Upper lobe of right lung (tissue), 1 donor: Measurements from ENCODE around the gene PATE1. TPM values are rescaled to one million over a fixed set of nuclear protein-coding genes. Genes with fewer than 3 reads are reported as not detected.

ENCODE experiments used
- ATAC-seq: fragments of 200-7000 bp; cut with Tn5 transposase; one replicate; pipeline ENCODE4 v1.9.1; 2020; ENCODE audit warnings: mild to moderate bottlenecking, moderate library complexity
- DNase-seq: peaks from one replicate; pipeline ENCODE4 v3.0.0-alpha.2; 2020
- H3K27ac ChIP-seq: fragments of 200-600 bp; one replicate; pipeline ENCODE4 v1.8.0; 2022
- H3K27me3 ChIP-seq: fragments of 200-600 bp; one replicate; pipeline ENCODE4 v1.8.0; 2022; ENCODE audit warnings: mild to moderate bottlenecking
- H3K36me3 ChIP-seq: fragments of 200-600 bp; one replicate; pipeline ENCODE4 v1.8.0; 2022
- H3K4me1 ChIP-seq: fragments of 200-600 bp; one replicate; pipeline ENCODE4 v1.8.0; 2022
- H3K4me3 ChIP-seq: fragments of 200-600 bp; one replicate; pipeline ENCODE4 v1.8.0; 2022; ENCODE audit warnings: mild to moderate bottlenecking
- H3K9me3 ChIP-seq: fragments of 200-600 bp; one replicate; pipeline ENCODE4 v1.8.0; 2022
- CTCF ChIP-seq: fragments of 200-600 bp; IDR thresholded peaks from one replicate; pipeline ENCODE4 v1.8.0; 2022; ENCODE audit warnings: antibody characterized with exemption
- intact Hi-C: fragments of 100-400 bp; cut with DNase I; formaldehyde crosslinking; loops from one replicate; pipeline ENCODE4 v1.11.0; 2022
- total RNA-seq: library from RNA; stranded (reverse); fragmentation: NEBNext Ultra II Directional; extraction: Animal tissue kit (Norgen Biotek cat#: 25700); gene quantifications from one replicate; pipeline ENCODE4 v1.2.1, GENCODE V29; 2021
- donor health status: DM: no; HTN: yes; CAD: no; lungs with severe emphysema.

The PATE1 gene
- total RNA-seq, 1 donor from 2014 or later = not detected

- TF ChIP-seq CTCF = no peak
- Histone ChIP-seq H3K36me3 (no peaks in the 10 kb centered on the region), H3K27me3 (no peaks in the 10 kb centered on the region), H3K9me3 (no peaks in the 10 kb centered on the region), H3K27ac (no peak overlapping the region), H3K4me1 (no peaks in the 10 kb centered on the region), H3K4me3 (no peak overlapping the region)
- no peak for DNase-seq
- no peak for ATAC-seq
- intact Hi-C loops = no loop called here
Measured at GRCh38 chr11:125773516-125773915, 27.4 kb downstream of the PATE1 start.

GRCh38 chr11:125777309-125777708 lies 31.2 kb downstream of the PATE1 start:
- H3K9me3 ChIP-seq = no peaks in the 10 kb centered on the region
- ATAC-seq (no peak), DNase-seq (no peak)
- no peaks in the 10 kb centered on the region for H3K4me1 ChIP-seq
- H3K4me3 ChIP-seq = no peak overlapping the region
- H3K27ac ChIP-seq = no peak overlapping the region
- H3K36me3 ChIP-seq = no peaks in the 10 kb centered on the region
- TF ChIP-seq CTCF = no peak
- no peaks in the 10 kb centered on the region for H3K27me3 ChIP-seq
- intact Hi-C loops = no loop called here

DNA sequence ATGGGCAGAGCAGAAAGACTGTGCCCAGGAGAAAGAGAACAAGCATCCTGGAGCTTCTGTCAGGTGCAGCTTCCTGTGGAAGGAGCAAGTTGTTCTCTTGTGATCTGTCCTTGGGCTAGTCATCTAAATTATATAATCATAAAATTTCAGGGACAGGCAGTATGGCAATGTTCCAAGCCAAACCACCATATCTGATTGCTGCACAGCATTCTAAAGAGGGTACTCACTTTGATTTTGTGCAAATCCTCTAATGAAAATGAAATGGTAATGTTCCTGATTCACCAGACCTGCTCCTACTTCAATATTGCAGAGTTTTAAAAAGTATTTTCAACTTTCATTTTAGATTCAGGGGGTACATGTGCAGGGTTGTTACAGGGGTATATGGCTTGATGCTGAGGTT lies 32.6 kb downstream of the PATE1 start, which contains the start of gene PATE2:
TSS of gene PATE2 (minus strand) at position 101 of the 400 bp plus-strand sequence. CDS start at position 46, 55 bp downstream.
- H3K36me3 ChIP-seq = no peaks in the 10 kb centered on the region
- no peak within 1 kb of the TSS for H3K27ac ChIP-seq
- ATAC-seq (no peak), DNase-seq (no peak)
- no peaks in the 10 kb centered on the region for H3K9me3 ChIP-seq
- intact Hi-C loops = no loop called here
- no peaks in the 10 kb centered on the region for H3K27me3 ChIP-seq
- TF ChIP-seq CTCF = no peak
- H3K4me3 ChIP-seq = no peak within 1 kb of the TSS
- no peaks in the 10 kb centered on the region for H3K4me1 ChIP-seq

DNA sequence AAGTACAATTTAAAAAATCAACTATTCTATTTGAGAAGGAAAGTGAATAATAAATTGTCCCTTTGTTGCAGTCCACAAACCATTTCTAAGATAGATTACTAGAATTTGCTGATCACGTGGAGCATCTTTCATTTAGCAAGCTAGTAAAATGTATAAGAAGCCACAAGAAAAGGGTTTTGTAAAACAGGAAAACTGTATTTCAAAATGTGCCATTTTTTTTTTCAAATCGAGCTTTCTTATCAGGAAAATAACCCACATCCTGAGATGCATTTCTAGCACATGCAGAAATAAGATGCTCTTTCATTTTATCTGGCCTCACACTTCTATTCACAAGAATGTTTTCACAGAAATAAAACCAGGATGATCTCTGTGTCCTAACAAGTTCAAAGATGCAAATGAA lies 38.6 kb downstream of the PATE1 start:
- no peaks in the 10 kb centered on the region for H3K4me1 ChIP-seq
- DNase-seq (no peak), ATAC-seq (no peak)
- no peaks in the 10 kb centered on the region for H3K36me3 ChIP-seq
- TF ChIP-seq CTCF = no peak
- intact Hi-C loops = no loop called here
- H3K27ac ChIP-seq = no peak overlapping the region
- no peaks in the 10 kb centered on the region for H3K27me3 ChIP-seq
- no peak overlapping the region for H3K4me3 ChIP-seq
- no peaks in the 10 kb centered on the region for H3K9me3 ChIP-seq

- no peak for ATAC-seq
- Histone ChIP-seq H3K36me3 (no peaks in the 10 kb centered on the region), H3K27me3 (no peaks in the 10 kb centered on the region), H3K4me1 (no peaks in the 10 kb centered on the region), H3K4me3 (no peak within 1 kb of the TSS), H3K27ac (no peak within 1 kb of the TSS), H3K9me3 (no peaks in the 10 kb centered on the region)
- intact Hi-C loops = no loop called here
- TF ChIP-seq CTCF = no peak
- DNase-seq = no peak
Measured at GRCh38 chr11:125787827-125788226, 41.7 kb downstream of the PATE1 start, which contains the start of gene PATE3. TSS of gene PATE3 (plus strand) at chr11:125788127. CDS start at chr11:125788152, 25 bp downstream.

- H3K4me3 ChIP-seq = no peak overlapping the region
- H3K36me3 ChIP-seq = no peaks in the 10 kb centered on the region
- H3K27me3 ChIP-seq = no peaks in the 10 kb centered on the region
- ATAC-seq (no peak), DNase-seq (no peak)
- intact Hi-C loops = no loop called here
- no peak for TF ChIP-seq CTCF
- no peaks in the 10 kb centered on the region for H3K4me1 ChIP-seq
- H3K27ac ChIP-seq = no peak overlapping the region
- peaks cover 3% of the 10 kb centered on the region for H3K9me3 ChIP-seq
Measured at GRCh38 chr11:125790825-125791224, 44.7 kb downstream of the PATE1 start.
